Measurements from ENCODE around the gene SLC36A4.

GRCh38 chr11:93197380-93198214 is at the start of gene SLC36A4:
- TF ChIP-seq HMG20A (CRISPR knock-in tag; conservative IDR thresholded peaks at IDR 0.05) (no peak), ZNF143 (CRISPR knock-in tag; IDR thresholded peaks at IDR 0.05) (no peak), POLR2A (conservative IDR thresholded peaks at IDR 0.05) (peak; percentile 78), RHOXF2B (CRISPR knock-in tag; conservative IDR thresholded peaks at IDR 0.05) (no peak), NR1H2 (CRISPR knock-in tag; IDR thresholded peaks at IDR 0.05) (no peak), U2AF2 (optimal IDR thresholded peaks at IDR 0.05; ENCODE audit: low read depth, low read length) (no peak), NR2F6 (CRISPR knock-in tag; IDR thresholded peaks at IDR 0.05) (no peak), CREB1 (IDR thresholded peaks at IDR 0.05) (peak; percentile 87), CREB1 (CRISPR knock-in tag; IDR thresholded peaks at IDR 0.05) (no peak), CEBPB (tag; IDR thresholded peaks at IDR 0.05) (peak; percentile 72)
- TF ChIP-seq, protein P1, sequence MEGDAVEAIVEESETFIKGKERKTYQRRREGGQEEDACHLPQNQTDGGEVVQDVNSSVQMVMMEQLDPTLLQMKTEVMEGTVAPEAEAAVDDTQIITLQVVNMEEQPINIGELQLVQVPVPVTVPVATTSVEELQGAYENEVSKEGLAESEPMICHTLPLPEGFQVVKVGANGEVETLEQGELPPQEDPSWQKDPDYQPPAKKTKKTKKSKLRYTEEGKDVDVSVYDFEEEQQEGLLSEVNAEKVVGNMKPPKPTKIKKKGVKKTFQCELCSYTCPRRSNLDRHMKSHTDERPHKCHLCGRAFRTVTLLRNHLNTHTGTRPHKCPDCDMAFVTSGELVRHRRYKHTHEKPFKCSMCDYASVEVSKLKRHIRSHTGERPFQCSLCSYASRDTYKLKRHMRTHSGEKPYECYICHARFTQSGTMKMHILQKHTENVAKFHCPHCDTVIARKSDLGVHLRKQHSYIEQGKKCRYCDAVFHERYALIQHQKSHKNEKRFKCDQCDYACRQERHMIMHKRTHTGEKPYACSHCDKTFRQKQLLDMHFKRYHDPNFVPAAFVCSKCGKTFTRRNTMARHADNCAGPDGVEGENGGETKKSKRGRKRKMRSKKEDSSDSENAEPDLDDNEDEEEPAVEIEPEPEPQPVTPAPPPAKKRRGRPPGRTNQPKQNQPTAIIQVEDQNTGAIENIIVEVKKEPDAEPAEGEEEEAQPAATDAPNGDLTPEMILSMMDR (IDR thresholded peaks at IDR 0.05 in 2 of 3, conservative IDR thresholded peaks at IDR 0.05 in 1 of 3; ENCODE audit: insufficient read depth in 2 of 3, low read depth in 1 of 3, low read length in 3 of 3) = no peak
- TF ChIP-seq, protein P2, sequence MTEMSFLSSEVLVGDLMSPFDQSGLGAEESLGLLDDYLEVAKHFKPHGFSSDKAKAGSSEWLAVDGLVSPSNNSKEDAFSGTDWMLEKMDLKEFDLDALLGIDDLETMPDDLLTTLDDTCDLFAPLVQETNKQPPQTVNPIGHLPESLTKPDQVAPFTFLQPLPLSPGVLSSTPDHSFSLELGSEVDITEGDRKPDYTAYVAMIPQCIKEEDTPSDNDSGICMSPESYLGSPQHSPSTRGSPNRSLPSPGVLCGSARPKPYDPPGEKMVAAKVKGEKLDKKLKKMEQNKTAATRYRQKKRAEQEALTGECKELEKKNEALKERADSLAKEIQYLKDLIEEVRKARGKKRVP (CRISPR knock-in tag; IDR thresholded peaks at IDR 0.05) = no peak
